Uterus (tissue), 2 donors: ENCODE measurements around the gene ZNF616.

Experiments
- CTCF ChIP-seq, 4 experiments: fragments of 200-600 bp in 2 of 4; fragments of 450-650 bp in 2 of 4; sonication (generic) in 2 of 4; IDR thresholded peaks; one replicate each; pipeline ENCODE4 v1.5.1; 2016 to 2019; ENCODE audit warnings: antibody characterized with exemption in 4 of 4, mild to moderate bottlenecking in 2 of 4, moderate library complexity in 1 of 4
- POLR2A ChIP-seq, 2 donors: fragments of 450-650 bp; IDR thresholded peaks; one replicate each; pipeline ENCODE4 v1.6.1; 2016; ENCODE audit warnings: antibody characterized with exemption in 2 of 2, mild to moderate bottlenecking in 1 of 2, moderate library complexity in 1 of 2

- TF ChIP-seq CTCF (IDR thresholded peaks at IDR 0.05) = no peak
- no peak for TF ChIP-seq POLR2A (IDR thresholded peaks at IDR 0.05)
Observed at GRCh38 chr19:52066258-52066863, 73.4 kb downstream of the ZNF616 start.
